Left forelimb (tissue), 1 donor: ENCODE data around the gene LSR.

Source experiments
- DNase-seq: peaks from one replicate; pipeline ENCODE4 v3.0.0-alpha.2; 2018; ENCODE audit warnings: low spot score

Gene LSR

GRCh38 chr19:35248310-35249145 lies at the start of gene LSR:
Gene LSR, plus strand, starts transcription at chr19:35249002. Its CDS starts 21 bp downstream, at chr19:35249023.
- DNase-seq = peak; percentile 56

- DNase-seq = no peak
Measured at GRCh38 chr19:35199481-35199880, 49.3 kb upstream of the LSR start.

GRCh38 chr19:35202722-35203688 lies 45.8 kb upstream of the LSR start:
- DNase-seq = no peak

- DNase-seq = no peak
Measured at GRCh38 chr19:35204799-35205732, 43.7 kb upstream of the LSR start.

- no peak for DNase-seq
Measured at GRCh38 chr19:35205733-35206323, 43.0 kb upstream of the LSR start.

GRCh38 chr19:35206379-35206778 lies 42.4 kb upstream of the LSR start:
- no peak for DNase-seq

- DNase-seq = no peak
Measured at GRCh38 chr19:35206855-35207254, 41.9 kb upstream of the LSR start.

- no peak for DNase-seq
Measured at GRCh38 chr19:35207391-35207871, 41.4 kb upstream of the LSR start.

GRCh38 chr19:35208121-35208520 lies 40.7 kb upstream of the LSR start:
- DNase-seq = no peak

- DNase-seq = no peak
Measured at GRCh38 chr19:35209646-35210045, 39.2 kb upstream of the LSR start.

- no peak for DNase-seq
Measured at GRCh38 chr19:35211545-35212230, 37.1 kb upstream of the LSR start.

- no peak for DNase-seq
Measured at GRCh38 chr19:35212241-35212640, 36.6 kb upstream of the LSR start.

GRCh38 chr19:35213663-35214632 lies 34.9 kb upstream of the LSR start:
- DNase-seq = no peak

- DNase-seq = no peak
Measured at GRCh38 chr19:35214766-35215422, 33.9 kb upstream of the LSR start.

- DNase-seq = no peak
Measured at GRCh38 chr19:35216016-35216832, 32.6 kb upstream of the LSR start.

- DNase-seq = peak; percentile 1
Measured at GRCh38 chr19:35216833-35217648, 31.8 kb upstream of the LSR start.

- DNase-seq = no peak
Measured at GRCh38 chr19:35217649-35217990, 31.2 kb upstream of the LSR start.
